ENCODE results near the gene PIP4K2A.

DNA sequence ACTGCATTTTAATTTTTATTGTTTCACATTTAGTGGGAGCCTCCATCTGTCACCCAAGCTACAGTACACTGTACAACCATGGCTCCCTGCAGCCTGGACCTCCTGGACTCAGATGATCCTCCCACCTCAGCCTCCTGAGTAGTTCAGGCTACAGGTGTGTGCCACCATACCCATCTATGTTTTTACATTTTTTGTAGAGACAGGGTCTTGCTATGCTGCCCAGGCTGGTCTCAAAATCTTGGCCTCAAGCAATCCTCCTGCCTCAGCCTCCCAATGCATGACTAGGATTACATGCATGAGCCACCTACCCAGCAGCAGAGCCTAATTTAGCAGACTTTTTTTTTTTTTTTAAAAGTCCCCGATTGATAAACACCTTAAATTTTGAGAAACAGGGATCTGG is 5.6 kb downstream of the PIP4K2A start:
- TF ChIP-seq, protein P1, sequence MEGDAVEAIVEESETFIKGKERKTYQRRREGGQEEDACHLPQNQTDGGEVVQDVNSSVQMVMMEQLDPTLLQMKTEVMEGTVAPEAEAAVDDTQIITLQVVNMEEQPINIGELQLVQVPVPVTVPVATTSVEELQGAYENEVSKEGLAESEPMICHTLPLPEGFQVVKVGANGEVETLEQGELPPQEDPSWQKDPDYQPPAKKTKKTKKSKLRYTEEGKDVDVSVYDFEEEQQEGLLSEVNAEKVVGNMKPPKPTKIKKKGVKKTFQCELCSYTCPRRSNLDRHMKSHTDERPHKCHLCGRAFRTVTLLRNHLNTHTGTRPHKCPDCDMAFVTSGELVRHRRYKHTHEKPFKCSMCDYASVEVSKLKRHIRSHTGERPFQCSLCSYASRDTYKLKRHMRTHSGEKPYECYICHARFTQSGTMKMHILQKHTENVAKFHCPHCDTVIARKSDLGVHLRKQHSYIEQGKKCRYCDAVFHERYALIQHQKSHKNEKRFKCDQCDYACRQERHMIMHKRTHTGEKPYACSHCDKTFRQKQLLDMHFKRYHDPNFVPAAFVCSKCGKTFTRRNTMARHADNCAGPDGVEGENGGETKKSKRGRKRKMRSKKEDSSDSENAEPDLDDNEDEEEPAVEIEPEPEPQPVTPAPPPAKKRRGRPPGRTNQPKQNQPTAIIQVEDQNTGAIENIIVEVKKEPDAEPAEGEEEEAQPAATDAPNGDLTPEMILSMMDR (IDR thresholded peaks at IDR 0.05) = no peak
- TF ChIP-seq POLR2A (IDR thresholded peaks at IDR 0.05) = no peak
